Loucy (cell line): ENCODE results near the gene CNPY1.

Experiments
- CTCF ChIP-seq: fragments of 200-600 bp; sonication (generic); conservative IDR thresholded peaks from 2 replicates; pipeline ENCODE4 v1.5.1; 2014; ENCODE audit warnings: mild to moderate bottlenecking, antibody characterized with exemption, low read length
- EZH2phosphoT487 ChIP-seq: fragments of 200-600 bp; IDR thresholded peaks from 2 replicates; pipeline ENCODE4 v1.6.1; 2018; ENCODE audit warnings: antibody characterized with exemption, mild to moderate bottlenecking, moderate library complexity, borderline replicate concordance

DNA sequence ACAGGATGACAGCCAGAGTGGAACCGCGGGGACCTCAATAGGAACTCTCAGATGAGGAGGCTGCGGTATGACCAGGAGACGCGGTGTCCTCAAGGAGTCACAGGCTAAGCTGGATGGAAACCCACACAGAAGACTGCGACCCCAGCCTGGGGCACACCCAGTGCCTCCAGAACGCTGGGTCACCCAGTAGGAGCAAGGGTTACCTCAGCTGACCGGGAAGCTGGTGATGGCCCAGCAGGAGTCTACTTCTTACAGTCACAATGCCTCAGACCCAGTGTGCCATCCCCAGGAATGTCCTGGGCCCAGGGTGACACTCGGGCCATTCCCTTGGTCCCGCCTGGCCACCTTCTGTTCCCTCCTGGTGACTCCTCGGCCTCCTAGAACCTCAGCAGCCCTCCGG lies 29.9 kb downstream of the CNPY1 start:
- TF ChIP-seq CTCF (no peak), EZH2phosphoT487 (no peak)
